NCI-H2107 treated with DMSO at 0.1 percent for 48 hours (cell line): ENCODE results near the gene PRKAB1.

Source experiments
- DNase-seq: peaks from one replicate; lab custom pipeline; 2025; ENCODE audit not compliant: unreplicated experiment; lab: John Stamatoyannopoulos, UW

PRKAB1 gene

DNA sequence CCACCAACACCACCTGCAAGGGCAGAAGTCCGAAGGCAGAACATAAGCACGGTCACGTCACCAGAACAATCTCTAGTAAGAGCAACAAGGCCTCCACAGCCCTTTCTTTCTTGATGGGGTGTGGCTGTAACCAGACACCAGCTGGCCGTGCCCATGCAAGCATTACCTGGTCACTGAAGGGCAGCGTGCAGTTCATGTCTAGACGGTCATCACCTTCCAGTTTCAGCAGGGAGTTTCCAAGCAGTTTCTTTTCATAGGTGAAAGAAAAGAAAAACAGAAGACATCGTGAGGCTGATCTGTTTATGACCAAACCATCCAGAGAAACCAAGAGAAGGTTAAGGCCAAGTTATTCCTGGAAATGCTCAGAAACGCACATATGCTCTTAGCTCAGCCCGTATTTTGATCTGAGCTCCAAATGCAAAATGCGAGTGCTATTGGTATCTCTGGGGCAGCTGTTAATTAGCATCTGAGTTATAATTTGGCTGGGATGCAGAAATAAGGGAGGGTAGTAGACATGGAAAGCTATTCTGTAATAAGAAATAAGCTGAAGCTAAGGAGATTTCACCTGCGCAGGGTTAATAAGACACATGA lies 42.5 kb downstream of the PRKAB1 start:
- peak; percentile 45 for DNase-seq

DNA sequence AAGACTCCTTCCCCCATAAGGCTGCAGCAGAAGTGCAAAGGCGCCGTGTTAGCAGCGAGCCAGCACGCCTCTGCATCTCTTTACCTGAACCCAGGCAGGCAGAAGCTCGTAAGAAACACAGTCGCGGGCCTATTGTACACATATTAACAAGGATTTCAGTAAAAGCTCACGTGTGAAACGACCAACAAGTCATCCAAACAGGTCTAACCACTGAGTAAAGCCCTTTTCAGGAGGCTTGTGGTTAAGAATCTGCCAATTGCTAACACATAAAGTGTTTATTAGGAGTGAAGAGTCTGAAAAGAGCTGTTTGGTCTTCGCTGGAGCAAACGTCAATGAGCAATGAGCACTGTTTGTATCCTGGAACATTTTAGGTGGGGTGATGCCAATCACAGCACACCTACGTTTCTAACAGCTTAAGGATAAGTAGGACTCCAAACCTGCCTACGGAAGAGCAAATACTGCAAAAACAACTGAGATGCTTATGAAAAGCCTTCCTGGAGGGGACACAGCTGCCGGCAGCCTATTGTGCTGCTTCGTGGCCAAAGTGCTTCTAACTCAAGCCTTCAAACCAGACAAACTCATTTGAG lies 43.1 kb downstream of the PRKAB1 start:
- DNase-seq = peak; percentile 89

DNA sequence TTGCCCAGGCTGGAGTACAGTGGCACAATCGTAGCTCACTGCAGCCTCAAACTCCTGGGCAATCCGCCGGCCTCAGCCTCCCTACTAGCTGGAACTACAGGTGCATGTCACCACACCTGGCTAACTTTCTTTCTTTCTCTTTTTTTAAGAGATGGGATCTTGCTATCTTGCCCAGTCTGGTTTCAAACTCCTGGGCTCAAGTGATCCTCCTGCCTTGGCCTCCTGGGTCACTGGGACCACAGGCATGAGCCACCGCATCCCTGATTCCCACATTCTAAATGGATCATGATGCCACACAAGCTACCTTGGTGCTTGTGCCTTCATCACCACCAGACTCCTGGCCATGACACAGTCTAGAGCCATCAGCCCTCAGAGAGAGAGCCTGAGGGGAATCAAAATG lies 43.8 kb downstream of the PRKAB1 start:
- no peak for DNase-seq

DNA sequence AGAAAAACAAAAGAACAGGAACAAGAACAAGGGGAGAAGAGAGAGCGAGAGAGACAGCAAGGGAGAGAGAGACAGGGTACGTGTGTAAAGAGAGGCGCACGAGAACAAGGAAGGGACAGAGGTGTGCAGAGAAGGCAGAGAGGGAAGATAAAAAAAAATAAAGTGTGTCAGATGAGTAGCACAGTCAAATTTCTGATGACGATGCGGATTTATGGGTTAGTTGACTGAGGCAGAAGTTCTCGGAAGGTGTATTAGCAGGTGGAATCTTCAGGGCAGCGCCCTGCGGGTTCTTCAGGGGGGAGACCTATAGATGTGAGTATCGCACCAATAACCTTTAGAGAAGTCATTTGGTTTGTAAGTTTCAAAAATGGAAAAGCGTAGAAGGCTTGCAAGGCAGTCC lies 44.8 kb downstream of the PRKAB1 start:
- DNase-seq = no peak

DNA sequence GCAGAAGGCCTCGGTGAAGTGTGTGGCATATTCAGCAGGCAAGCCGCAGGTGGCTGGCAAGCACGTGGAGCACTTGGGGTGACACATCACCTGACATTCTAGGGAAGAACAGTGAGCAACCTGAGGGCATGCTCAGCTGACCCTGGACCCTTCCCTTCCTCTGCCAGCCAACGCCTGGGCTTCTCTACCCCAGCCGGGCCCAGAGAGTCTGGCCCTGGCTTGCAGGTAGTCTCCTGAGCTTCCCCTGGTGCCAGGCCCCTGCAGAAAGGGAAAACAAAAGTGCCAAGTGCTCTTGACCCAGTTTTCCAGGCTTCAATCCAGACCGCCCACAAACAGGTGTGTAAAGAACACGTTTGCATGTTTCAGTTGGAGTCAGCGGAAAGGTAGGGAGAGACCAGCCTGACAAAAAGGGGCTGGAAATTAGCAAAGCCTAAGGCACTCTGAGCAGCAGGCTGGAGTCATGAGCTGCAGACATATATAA lies 45.7 kb downstream of the PRKAB1 start:
- peak; percentile 96 for DNase-seq

DNA sequence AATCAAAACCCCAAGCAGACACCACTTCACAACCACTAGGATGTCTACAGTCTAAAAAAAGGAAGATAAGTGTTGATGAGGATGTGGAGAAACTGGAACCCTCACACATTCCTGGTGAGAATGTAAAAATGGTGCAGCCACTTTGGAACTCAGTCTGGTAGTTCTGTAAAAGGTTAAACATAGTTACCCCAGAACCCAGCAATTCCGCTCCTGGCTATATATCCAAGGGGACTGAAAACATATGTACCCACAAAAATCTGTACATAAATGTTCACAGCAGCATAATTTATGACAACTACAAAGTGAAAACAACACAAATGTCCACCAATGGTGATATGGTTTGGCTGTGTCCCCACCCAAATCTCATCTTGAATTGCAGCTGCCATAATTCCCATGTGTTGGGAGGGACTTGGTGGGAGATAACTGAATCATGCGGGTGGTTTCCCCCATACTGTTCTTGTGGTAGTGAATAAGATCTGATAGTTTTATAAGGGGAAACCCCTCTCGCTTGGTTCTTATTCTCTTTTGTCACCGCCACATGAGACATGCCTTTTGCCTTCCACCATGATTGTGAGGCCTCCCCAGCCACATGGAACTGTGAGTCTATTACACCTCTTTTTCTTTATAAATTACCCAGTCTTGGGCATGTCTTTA lies 46.8 kb downstream of the PRKAB1 start:
- no peak for DNase-seq

DNA sequence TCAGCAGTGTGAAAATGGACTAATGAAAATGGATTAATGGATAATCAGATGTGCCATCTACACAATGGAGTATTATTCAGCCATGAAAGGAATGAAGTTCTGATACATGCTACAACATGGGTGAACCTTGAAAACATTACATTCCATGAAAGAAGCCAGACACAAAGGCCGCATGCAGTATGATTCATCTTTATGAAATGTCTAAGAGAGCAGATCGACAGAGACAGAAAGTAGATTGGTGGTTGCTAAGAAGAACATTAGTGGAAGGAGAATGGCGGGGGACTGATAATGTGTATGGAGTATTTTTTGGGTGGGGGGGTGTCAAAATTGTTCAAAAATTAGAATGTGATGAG lies 47.3 kb downstream of the PRKAB1 start:
- DNase-seq = no peak

DNA sequence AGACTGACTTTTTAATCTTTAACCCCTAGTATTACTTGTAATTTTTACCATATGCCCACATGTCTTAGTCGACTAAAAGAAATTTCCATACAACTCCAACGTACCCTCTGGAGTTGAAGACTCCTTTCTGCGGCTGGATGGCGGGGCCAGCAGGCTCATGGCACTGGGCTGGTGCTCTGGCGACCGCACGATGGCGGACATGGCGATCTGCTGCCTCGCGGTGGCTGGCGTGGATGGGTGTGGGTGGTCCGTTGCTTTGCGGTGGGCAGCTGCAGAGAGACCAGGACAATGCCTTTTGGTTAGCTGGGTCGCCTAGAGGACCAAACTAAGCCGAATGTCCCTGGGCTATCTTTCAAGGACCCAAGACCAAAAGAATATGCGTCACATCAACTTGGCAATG lies 50.2 kb downstream of the PRKAB1 start:
- no peak for DNase-seq

DNA sequence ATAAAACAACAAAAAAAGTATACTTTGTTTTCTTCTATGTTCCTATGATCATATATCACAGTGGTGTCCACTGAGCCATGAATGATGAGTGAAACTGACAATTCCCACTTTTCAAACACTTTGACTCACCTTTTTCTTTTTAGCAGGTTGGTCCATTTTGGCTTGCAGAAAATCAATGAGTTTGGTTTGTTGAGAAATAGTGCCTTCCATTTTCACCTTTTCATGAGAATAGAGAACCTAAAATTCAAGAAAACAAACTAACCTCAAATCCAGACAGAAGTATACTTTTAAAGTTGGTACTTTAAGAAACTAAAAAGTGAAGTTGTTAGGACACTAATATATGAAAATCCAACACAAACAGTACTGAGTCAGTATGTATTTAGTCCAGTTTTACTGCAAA lies 52.4 kb downstream of the PRKAB1 start:
- no peak for DNase-seq

DNA sequence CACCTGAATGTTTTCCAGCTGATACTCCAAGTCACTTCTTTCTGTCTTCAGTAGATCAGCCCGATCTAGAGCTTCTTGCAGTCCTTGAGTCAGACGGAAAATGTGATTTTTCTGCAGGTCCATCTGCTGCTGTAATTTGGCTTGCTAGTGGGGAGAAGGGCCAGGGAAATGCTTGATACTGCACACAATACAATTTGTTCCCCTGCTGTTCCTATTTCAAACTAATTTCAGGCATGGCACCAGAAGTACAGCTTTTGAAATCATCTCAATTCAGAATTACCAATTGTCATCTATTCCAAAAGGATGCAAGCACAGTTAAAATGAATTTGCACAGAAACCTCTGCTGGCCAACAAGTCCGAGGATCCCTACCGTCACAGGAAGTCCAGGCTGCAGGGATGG lies 53.4 kb downstream of the PRKAB1 start:
- no peak for DNase-seq

DNA sequence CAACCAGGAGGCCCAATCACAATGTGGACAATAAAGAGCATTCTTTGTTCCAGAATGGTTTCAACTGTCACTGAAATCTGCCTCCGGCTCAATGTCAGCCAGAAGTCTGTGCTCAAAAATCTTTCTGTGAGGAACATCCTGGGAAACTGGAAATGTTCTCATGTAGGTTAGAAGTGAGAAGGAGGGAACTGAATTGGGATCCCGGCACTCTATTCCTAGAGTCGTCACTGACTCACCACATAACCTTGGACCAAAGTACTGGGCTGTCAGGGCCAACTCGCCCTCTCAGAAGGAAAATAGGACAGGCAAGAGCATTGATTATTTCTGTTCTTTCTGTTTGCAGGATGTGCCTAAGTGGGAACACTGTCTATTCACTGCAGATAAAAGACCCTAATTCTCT lies 57.6 kb downstream of the PRKAB1 start:
- DNase-seq = no peak

DNA sequence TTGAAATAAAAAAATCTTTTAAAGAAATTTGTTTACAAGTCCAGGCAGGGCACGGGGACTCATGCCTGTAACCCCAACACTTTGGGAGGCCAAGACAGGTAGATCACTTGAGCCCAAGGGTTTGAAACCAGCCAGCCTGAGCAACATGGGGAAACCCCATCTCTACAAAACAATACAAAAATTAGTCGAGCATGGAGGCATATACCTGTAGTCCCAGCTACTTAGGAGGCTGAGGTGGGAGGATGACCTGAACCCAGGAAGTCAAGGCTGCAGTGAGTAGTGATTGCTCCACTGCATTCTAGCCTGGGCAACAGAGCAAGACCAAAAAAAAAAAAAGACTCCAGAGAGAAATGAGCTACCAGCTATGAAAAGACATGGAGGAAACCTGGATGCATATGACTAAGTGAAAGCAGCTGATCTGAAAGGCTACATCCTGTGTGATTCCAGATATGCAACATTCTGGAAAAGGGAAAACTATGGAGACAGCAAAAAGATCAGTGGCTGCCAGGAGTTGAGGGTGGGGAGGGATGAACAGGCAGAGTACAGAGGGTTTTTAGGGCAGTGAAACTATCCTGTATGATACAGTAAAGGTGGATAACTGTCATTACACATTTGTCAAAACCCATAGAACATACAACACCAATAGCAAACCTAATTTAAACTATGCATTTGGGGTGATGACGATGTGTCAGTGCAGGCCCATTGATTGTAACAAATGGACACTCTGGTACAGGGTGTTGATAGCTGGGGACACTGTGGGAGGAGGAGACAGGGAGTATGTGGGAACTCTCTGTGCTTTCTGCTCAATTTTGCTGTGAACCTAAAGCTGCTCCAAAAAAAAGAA lies 59.9 kb downstream of the PRKAB1 start:
- DNase-seq = no peak

DNA sequence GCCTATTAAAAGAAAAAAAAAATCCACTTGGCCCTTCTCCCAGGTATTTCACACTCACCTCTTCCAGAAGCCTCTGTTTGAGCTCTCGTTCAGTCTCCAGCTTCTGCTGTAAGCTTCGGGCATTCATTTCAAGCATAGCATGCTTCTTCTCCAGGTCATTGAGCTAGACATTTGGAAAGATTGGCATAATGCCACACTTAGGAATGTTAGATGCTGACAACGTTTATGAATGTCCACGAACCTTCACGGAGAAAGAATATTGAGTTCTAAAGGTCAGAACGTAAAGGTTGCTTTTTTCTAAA lies 60.5 kb downstream of the PRKAB1 start:
- DNase-seq = no peak

DNA sequence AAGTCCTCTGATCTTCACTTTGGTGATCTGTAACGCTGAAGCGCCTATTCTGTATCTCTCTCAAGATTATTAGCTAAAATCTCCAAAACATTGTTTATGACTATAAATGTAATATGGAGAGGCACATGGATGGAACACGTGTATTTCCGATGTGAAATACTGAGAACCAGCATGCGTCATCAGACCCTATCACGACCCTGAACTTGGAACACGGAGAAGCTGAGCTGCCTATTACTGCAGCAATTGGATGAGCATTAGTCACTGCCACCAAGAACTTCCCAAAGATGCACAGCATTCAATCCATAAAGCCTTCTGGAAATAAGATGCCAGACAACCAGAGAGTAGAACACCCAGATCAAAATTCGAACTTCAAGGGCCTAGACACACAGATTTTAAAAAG lies 61.9 kb downstream of the PRKAB1 start:
- DNase-seq = no peak

DNA sequence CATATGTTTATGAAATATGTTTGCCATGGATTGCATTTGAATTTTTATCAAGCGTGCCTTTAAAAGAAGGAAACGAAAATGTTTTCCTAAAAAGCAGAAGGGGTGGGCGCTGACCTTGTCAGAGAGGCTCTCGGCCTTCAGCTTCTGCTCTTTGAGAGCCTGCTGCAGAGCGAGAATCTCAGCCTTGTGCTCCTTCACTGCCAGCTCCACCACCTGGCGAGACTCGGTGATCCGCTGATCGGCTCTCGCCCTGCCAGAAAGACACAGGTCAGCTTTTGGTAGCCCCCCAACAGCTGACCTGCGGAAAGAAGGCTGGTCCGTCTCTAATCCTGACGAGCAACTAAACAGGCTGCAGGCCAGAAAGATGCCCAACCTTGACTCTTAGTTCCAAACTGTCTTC lies 62.4 kb downstream of the PRKAB1 start:
- DNase-seq = no peak
